Measurements from ENCODE around the gene UGGT2.

- TF ChIP-seq RFX5 (IDR thresholded peaks at IDR 0.05) (no peak), JUNB (IDR thresholded peaks at IDR 0.05) (no peak), EP300 (IDR thresholded peaks at IDR 0.05) (no peak), ZC3H11A (IDR thresholded peaks at IDR 0.05) (no peak), E2F6 (IDR thresholded peaks at IDR 0.05; ENCODE audit: borderline replicate concordance, low read depth) (no peak), CTCF (IDR thresholded peaks at IDR 0.05) (no peak), BCL3 (IDR thresholded peaks at IDR 0.05) (no peak)
These were observed 220.1 kb downstream of the UGGT2 start for GRCh38 chr13:95833126-95833525.

Data from A549 (cell line).